PC-3 (cell line): ENCODE measurements around the gene MIEF1. TPM values are rescaled to one million over a fixed set of nuclear protein-coding genes. Genes with fewer than 3 reads are reported as not detected.

Experiments
- ATAC-seq: fragments of 200-7000 bp; cut with Tn5 transposase; 2 replicates; pipeline ENCODE4 v1.9.1; 2020; ENCODE audit warnings: mild to moderate bottlenecking, moderate library complexity
- BruUV-seq: library from RNA; stranded (reverse); fragments of 400-500 nt; replicated peaks from 2 replicates; lab custom pipeline; 2021; lab: Mats Ljungman, UMichigan
- CTCF ChIA-PET: fragments of 300-600 bp; sonication (Branson Sonifier 250); formaldehyde crosslinking; loops from one replicate; lab custom pipeline; 2022; ENCODE audit warnings: antibody characterized with exemption; lab: Charles Lee
- POLR2A ChIA-PET: fragments of 300-600 bp; sonication (Branson Sonifier 250); formaldehyde crosslinking; loops from one replicate; lab custom pipeline; 2022; ENCODE audit warnings: antibody characterized with exemption; ENCODE audit not compliant: unreplicated experiment; lab: Charles Lee
- DNase-seq: peaks from one replicate; pipeline ENCODE4 v3.0.0-alpha.2; 2015
- H2AFZ ChIP-seq: fragments of 300-600 bp; sonication (generic); 2 replicates; pipeline ENCODE4 v1.6.0; 2016; ENCODE audit warnings: antibody characterized with exemption, low read length
- H3F3A ChIP-seq: fragments of 300-600 bp; sonication (generic); one replicate; pipeline ENCODE4 v1.6.0; 2017; ENCODE audit warnings: antibody characterized with exemption, low read length, control low read depth, mild to moderate bottlenecking; ENCODE audit not compliant: unreplicated experiment
- H3K27ac ChIP-seq: fragments of 300-600 bp; sonication (generic); 2 replicates; pipeline ENCODE4 v1.5.1; 2016; ENCODE audit warnings: mild to moderate bottlenecking, low read length
- H3K27me3 ChIP-seq: fragments of 300-600 bp; sonication (generic); 2 replicates; pipeline ENCODE4 v1.6.1; 2016; ENCODE audit warnings: low read length, mixed read lengths
- H3K36me3 ChIP-seq: fragments of 300-600 bp; sonication (generic); 2 replicates; pipeline ENCODE4 v1.6.1; 2016; ENCODE audit warnings: low read depth, mixed run types, low read length, mixed read lengths
- H3K4me1 ChIP-seq: fragments of 300-600 bp; sonication (generic); 2 replicates; pipeline ENCODE4 v1.5.1; 2016; ENCODE audit warnings: low read length; ENCODE audit not compliant: insufficient read depth
- H3K4me2 ChIP-seq: fragments of 300-600 bp; sonication (generic); 2 replicates; pipeline ENCODE4 v1.6.0; 2016; ENCODE audit warnings: low read length
- H3K4me3 ChIP-seq: fragments of 300-600 bp; sonication (generic); 2 replicates; pipeline ENCODE4 v1.5.1; 2016; ENCODE audit warnings: mild to moderate bottlenecking, low read length, mixed read lengths
- H3K79me2 ChIP-seq: fragments of 300-600 bp; sonication (generic); 2 replicates; pipeline ENCODE4 v1.6.1; 2017; ENCODE audit warnings: low read length, mixed read lengths
- H3K9ac ChIP-seq: fragments of 300-600 bp; sonication (generic); 2 replicates; pipeline ENCODE4 v1.6.0; 2016; ENCODE audit warnings: mild to moderate bottlenecking, low read length
- H3K9me2 ChIP-seq: fragments of 300-600 bp; sonication (generic); replicated peaks from 2 replicates; pipeline ENCODE4 v1.6.1; 2016; ENCODE audit warnings: mixed run types, low read length, mixed read lengths
- H3K9me3 ChIP-seq: fragments of 300-600 bp; sonication (generic); 2 replicates; pipeline ENCODE4 v1.6.1; 2016; ENCODE audit warnings: low read length, mixed read lengths
- H4K20me1 ChIP-seq: fragments of 300-600 bp; sonication (generic); 2 replicates; pipeline ENCODE4 v1.6.1; 2016; ENCODE audit warnings: low read length, mixed read lengths
- EZH2 ChIP-seq: fragments of 300-600 bp; sonication (generic); IDR thresholded peaks from one replicate; pipeline ENCODE4 v1.6.1; 2017; ENCODE audit warnings: antibody characterized with exemption, mild to moderate bottlenecking, low read length; ENCODE audit not compliant: unreplicated experiment
- EZH2phosphoT487 ChIP-seq: fragments of 300-600 bp; sonication (generic); IDR thresholded peaks from 2 replicates; pipeline ENCODE4 v1.6.1; 2018; ENCODE audit warnings: mild to moderate bottlenecking, antibody characterized with exemption, low read length, borderline replicate concordance
- intact Hi-C: fragments of 100-400 bp; cut with micrococcal nuclease; formaldehyde crosslinking; loops from 2 replicates; pipeline ENCODE4 v1.9.0; 2023
- total RNA-seq: library from RNA; depleted of rRNA; stranded (reverse); fragments of >200 nt; gene quantifications from 2 replicates; pipeline ENCODE4 v1.2.3, GENCODE V29; 2014
- TF ChIP-seq, protein P1 (sequence below): fragments of 300-600 bp; sonication (generic); conservative IDR thresholded peaks from 2 replicates; pipeline ENCODE4 v1.5.1; 2017; ENCODE audit warnings: antibody characterized with exemption, low read depth, mild to moderate bottlenecking, low read length

The MIEF1 gene
- total RNA-seq, 1 experiment from 2014 or later, result 23.2 TPM

DNA sequence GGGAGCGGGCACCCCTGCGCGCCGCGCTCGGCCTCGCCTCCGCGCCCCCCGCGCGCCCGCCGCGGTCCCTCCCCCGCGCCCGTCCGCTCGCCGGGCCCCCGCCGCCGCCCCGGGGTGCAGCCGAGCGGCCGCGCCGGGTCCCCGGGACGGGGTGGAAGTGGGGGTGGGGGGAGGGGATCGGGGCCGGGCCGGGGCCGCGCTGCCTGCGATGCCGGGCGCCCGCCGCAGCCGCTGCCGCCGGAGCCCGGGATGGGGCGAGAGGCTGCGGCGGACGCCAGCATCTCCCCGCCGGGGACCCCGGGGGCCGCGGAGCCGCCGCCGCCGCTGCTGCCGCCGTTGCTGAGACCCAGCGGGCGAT, 44.9 kb upstream of the MIEF1 start:
- no peak for ATAC-seq
- BruUV-seq, result no TSS peak
- Histone ChIP-seq H3K9me2 (no peaks in the 10 kb centered on the region), H3K27me3 (peaks cover 8% of the 10 kb centered on the region; the same call in 1 of the 2 replicates), H3K27ac (no peak overlapping the region), H3F3A (no peaks in the 10 kb centered on the region), H3K9me3 (no peaks in the 10 kb centered on the region), H4K20me1 (no peaks in the 10 kb centered on the region), H3K36me3 (no peaks in the 10 kb centered on the region), H2AFZ (no peak overlapping the region), H3K4me3 (no peak overlapping the region), H3K4me2 (no peak overlapping the region), H3K4me1 (no peaks in the 10 kb centered on the region), H3K9ac (no peak overlapping the region), H3K79me2 (no peaks in the 10 kb centered on the region)
- intact Hi-C loops, result no loop called here
- TF ChIP-seq, protein P1, sequence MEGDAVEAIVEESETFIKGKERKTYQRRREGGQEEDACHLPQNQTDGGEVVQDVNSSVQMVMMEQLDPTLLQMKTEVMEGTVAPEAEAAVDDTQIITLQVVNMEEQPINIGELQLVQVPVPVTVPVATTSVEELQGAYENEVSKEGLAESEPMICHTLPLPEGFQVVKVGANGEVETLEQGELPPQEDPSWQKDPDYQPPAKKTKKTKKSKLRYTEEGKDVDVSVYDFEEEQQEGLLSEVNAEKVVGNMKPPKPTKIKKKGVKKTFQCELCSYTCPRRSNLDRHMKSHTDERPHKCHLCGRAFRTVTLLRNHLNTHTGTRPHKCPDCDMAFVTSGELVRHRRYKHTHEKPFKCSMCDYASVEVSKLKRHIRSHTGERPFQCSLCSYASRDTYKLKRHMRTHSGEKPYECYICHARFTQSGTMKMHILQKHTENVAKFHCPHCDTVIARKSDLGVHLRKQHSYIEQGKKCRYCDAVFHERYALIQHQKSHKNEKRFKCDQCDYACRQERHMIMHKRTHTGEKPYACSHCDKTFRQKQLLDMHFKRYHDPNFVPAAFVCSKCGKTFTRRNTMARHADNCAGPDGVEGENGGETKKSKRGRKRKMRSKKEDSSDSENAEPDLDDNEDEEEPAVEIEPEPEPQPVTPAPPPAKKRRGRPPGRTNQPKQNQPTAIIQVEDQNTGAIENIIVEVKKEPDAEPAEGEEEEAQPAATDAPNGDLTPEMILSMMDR, result no peak
- TF ChIP-seq EZH2, result no peak
- TF ChIP-seq EZH2phosphoT487, result no peak
- POLR2A ChIA-PET, result no interaction called here
- CTCF ChIA-PET, result no interaction called here
- DNase-seq, result no peak

DNA sequence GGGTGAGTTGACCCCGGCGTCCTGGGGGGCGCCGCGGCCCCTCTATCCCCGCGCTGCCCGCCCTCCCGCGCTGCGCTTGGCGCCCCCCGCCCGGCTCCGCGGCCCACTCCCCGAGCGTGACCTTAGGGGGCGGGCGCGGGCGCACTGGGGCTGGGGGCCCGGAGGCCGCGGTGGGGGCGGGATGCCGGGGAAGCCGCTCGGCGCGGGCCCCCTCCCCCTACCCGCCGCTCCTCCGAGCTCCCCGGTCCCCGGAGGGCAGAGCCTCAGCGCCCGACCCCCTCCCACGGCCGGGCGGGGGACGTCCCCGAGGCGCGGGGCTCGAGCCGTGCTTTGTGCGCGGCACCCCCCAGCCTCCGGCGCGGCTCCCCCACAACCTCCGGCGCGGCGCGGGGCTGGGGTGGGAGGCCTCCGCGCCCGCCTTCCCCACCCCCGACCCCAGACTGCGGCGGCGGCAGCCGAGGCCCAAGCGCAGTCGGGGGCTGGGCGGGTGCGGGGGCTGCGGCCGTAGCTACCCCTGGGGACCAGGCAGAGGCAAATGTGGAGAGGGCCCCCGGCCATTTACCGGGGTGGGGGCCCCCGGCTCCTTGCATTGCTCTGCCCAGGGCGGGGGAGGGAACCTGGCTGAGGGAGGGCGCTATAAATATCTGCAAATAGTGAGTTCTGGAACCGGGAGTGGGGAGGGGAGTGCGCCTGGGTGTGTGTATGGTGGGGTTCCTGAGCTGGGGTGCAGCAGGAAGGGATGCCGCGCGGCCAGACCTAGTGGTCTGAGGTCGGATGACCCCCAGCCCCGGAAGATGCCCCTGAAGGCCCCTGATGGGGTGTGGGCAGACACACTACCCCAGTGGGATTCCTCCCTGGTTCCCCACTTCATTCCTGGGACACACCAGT, 44.3 kb upstream of the MIEF1 start:
- Histone ChIP-seq H3K4me1 (no peaks in the 10 kb centered on the region), H3K27me3 (peaks cover 8% of the 10 kb centered on the region; the same call in 1 of the 2 replicates), H3K36me3 (no peaks in the 10 kb centered on the region), H3K27ac (no peak overlapping the region), H3K79me2 (no peaks in the 10 kb centered on the region), H3K9me3 (no peaks in the 10 kb centered on the region), H3K9me2 (no peaks in the 10 kb centered on the region), H3K9ac (no peak overlapping the region), H3K4me3 (no peak overlapping the region), H2AFZ (no peak overlapping the region), H3K4me2 (no peak overlapping the region), H4K20me1 (no peaks in the 10 kb centered on the region), H3F3A (no peaks in the 10 kb centered on the region)
- intact Hi-C loops, result no loop called here
- DNase-seq (no peak), ATAC-seq (no peak)
- ChIA-PET POLR2A (no interaction called here), CTCF (no interaction called here)
- BruUV-seq, result no TSS peak
- no peak for TF ChIP-seq EZH2phosphoT487
- TF ChIP-seq EZH2, result no peak
- TF ChIP-seq, protein P1, result no peak
